Fibroblast of the conjunctiva (primary cell): ENCODE results near the gene ACP4.
"Not testable (repeated sequence)": the region's sequence is repeated elsewhere in the genome, so short reads cannot be mapped to it uniquely, and the experiment has no call there.

Experiments used
- DNase-seq: peaks from one replicate; pipeline ENCODE4 v3.0.0-alpha.2; 2010; ENCODE audit warnings: low read depth

ACP4 gene

GRCh38 chr19:50797781-50798658 lies 7.8 kb downstream of the ACP4 start:
- DNase-seq, result no peak

GRCh38 chr19:50798659-50799546 lies 8.7 kb downstream of the ACP4 start:
- DNase-seq, result no peak

GRCh38 chr19:50799547-50799851 lies 9.3 kb downstream of the ACP4 start:
- no peak for DNase-seq

GRCh38 chr19:50801107-50801506 lies 10.9 kb downstream of the ACP4 start:
- DNase-seq, result no peak

- no peak for DNase-seq
These were observed 13.6 kb downstream of the ACP4 start for GRCh38 chr19:50803633-50804419.

GRCh38 chr19:50804420-50805272 lies 14.4 kb downstream of the ACP4 start:
- DNase-seq, result peak; percentile 97

- no peak for DNase-seq
These were observed 18.6 kb downstream of the ACP4 start for GRCh38 chr19:50808856-50809255.

- not testable (repeated sequence) for DNase-seq
These were observed 21.5 kb downstream of the ACP4 start for GRCh38 chr19:50811622-50812238.

GRCh38 chr19:50812474-50812873 lies 22.3 kb downstream of the ACP4 start:
- no peak for DNase-seq

- DNase-seq, result no peak
These were observed 24.7 kb downstream of the ACP4 start for GRCh38 chr19:50814883-50815282.

- DNase-seq, result no peak
These were observed 25.2 kb downstream of the ACP4 start for GRCh38 chr19:50815439-50815838.

- no peak for DNase-seq
These were observed 28.0 kb downstream of the ACP4 start for GRCh38 chr19:50817941-50818858.

- no peak for DNase-seq
These were observed 28.8 kb downstream of the ACP4 start for GRCh38 chr19:50818859-50819472.

GRCh38 chr19:50819636-50820035 lies 29.4 kb downstream of the ACP4 start:
- no peak for DNase-seq

GRCh38 chr19:50820086-50820485 lies 29.9 kb downstream of the ACP4 start:
- no peak for DNase-seq

- DNase-seq, result no peak
These were observed 30.5 kb downstream of the ACP4 start for GRCh38 chr19:50820549-50821247.

GRCh38 chr19:50821248-50821612 lies 31.0 kb downstream of the ACP4 start:
- no peak for DNase-seq

- DNase-seq, result no peak
These were observed 31.4 kb downstream of the ACP4 start for GRCh38 chr19:50821622-50822021.

- no peak for DNase-seq
These were observed 32.5 kb downstream of the ACP4 start for GRCh38 chr19:50822661-50823208.
